ENCODE measurements around the gene TESPA1. TPM values are rescaled to one million over a fixed set of nuclear protein-coding genes. Genes with fewer than 3 reads are reported as not detected.

TESPA1 gene
- total RNA-seq, 1 donor from 2014 or later, result not detected

DNA sequence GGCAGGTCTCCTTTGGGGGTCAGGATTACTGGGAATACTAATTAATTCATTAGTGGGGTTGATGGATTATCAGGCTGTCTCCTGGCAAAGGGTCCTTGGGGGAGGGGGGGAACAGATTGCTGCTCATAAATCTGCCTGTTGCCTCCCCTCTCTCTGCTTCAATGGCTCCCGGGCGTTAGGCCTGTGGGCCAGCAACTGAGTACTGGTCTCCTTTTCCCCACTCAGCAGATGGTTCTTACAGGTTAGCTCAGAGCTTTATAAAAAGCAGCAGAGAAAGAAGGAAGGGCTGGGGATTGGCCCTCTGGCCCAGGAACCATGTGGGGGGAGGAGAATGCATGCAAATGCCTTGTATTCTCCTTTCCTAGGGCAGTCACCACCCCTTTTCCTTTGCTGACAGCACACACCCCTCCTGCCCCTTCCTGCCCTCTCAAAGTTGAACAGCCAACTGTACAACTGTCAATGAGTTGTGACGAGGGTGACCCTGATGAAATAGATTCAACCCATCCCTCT is 32.9 kb upstream of the TESPA1 start:
- TF ChIP-seq, protein P1, sequence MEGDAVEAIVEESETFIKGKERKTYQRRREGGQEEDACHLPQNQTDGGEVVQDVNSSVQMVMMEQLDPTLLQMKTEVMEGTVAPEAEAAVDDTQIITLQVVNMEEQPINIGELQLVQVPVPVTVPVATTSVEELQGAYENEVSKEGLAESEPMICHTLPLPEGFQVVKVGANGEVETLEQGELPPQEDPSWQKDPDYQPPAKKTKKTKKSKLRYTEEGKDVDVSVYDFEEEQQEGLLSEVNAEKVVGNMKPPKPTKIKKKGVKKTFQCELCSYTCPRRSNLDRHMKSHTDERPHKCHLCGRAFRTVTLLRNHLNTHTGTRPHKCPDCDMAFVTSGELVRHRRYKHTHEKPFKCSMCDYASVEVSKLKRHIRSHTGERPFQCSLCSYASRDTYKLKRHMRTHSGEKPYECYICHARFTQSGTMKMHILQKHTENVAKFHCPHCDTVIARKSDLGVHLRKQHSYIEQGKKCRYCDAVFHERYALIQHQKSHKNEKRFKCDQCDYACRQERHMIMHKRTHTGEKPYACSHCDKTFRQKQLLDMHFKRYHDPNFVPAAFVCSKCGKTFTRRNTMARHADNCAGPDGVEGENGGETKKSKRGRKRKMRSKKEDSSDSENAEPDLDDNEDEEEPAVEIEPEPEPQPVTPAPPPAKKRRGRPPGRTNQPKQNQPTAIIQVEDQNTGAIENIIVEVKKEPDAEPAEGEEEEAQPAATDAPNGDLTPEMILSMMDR (conservative IDR thresholded peaks at IDR 0.05), result no peak
- no peaks in the 10 kb centered on the region for H3K36me3 Mint-ChIP-seq (ENCODE audit: low read depth)
- H3K27ac Mint-ChIP-seq (ENCODE audit: unreplicated experiment), result no peak overlapping the region
- H3K4me3 Mint-ChIP-seq, result no peak overlapping the region
- DNase-seq (ENCODE audit: low read depth, low spot score), result no peak
- H3K4me1 Mint-ChIP-seq, result peaks cover 14% of the 10 kb centered on the region
- peaks cover 53% of the 10 kb centered on the region for H3K27me3 Mint-ChIP-seq (ENCODE audit: low read depth)
- H3K9me3 Mint-ChIP-seq, result peaks cover 2% of the 10 kb centered on the region

DNA sequence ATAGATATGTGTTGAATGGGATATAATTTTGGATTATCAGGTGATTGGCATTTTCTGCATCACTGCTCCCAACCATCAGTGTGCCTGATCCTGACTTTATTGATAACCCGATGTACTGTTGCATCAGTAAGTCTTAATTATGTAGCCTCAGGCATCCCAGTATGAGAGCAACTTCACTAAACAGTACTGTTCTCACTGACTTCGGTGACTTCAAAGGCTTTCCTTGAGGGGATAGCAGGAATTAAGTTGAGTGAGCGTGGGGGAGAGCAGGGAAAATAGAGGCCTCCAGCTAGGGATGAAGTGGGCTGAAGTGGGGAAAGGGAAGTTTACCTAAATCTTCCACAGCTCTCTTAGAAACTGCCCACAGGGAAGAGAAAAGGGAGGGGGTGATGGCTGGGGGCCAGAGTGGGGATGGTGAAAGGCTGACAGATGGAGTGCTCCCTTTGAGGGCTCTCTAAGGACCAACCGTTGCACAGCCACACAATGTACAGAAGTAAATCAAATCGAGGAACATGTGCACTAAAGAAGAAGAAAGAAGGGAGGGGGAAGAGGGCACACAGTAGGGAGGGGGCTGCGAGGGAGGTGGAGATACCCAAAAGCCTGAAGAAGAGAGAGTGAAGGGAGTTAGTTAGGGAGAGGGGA is 24.5 kb upstream of the TESPA1 start:
- Mint-ChIP-seq H3K36me3 (ENCODE audit: low read depth) (no peaks in the 10 kb centered on the region), H3K4me3 (no peak overlapping the region), H3K27me3 (ENCODE audit: low read depth) (peaks cover 3% of the 10 kb centered on the region), H3K4me1 (peaks cover 14% of the 10 kb centered on the region), H3K9me3 (peaks cover 4% of the 10 kb centered on the region), H3K27ac (ENCODE audit: unreplicated experiment) (peak overlapping the region; percentile 16)
- TF ChIP-seq, protein P1 (conservative IDR thresholded peaks at IDR 0.05), result no peak
- DNase-seq (ENCODE audit: low read depth, low spot score), result no peak

DNA sequence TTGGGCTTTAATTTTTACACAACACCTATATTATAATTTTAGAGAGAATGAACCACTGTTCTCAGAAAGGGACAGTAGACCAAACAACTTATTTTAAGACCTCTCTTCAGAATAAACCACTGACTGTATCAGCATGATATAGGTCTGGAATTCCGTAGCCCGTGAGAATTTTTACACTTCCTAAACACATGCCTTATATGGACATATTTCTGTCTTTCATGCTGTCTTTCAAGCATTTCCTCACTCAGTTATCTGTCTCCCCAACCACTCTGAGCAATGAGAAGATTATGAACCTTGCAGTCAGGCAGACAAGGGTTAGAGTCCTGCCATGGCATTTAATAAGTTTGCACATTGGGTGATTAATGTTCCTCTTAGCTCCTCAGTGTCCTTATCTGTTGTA is 17.8 kb upstream of the TESPA1 start:
- TF ChIP-seq, protein P1 (conservative IDR thresholded peaks at IDR 0.05), result no peak
- H3K9me3 Mint-ChIP-seq, result peaks cover 4% of the 10 kb centered on the region

DNA sequence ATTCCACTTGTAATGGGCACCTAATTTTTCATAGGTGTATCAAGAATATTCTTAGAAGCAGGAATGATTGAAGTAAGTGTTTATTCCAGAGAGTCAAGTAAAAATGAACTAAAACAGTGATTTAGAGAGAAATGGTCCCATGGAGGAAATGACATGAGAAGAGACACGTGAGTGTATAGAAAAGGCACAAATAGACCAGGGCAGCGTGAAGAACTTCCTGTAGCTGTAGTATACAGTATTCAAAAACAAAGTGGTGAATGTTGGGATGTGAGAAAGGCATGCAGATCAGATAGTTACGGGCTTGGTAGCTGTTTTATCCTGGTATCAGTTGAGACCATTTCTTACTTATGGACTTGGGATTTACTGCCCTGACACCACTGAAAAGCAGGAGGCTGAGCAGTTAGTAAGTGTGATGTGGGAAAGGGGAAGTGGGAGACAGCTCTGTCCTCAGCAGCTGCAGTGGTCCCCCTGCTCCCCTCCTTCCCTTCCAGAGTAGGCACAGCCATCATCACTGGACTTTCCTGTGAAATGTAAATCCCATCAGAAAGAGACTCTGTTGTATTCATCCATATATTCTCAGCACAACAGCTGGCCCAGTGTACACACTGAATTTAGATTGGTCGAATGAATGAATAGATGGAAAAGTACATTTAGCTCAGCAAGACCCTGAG is 16.8 kb upstream of the TESPA1 start:
- peaks cover 8% of the 10 kb centered on the region for H3K27me3 Mint-ChIP-seq (ENCODE audit: low read depth)
- no peaks in the 10 kb centered on the region for H3K36me3 Mint-ChIP-seq (ENCODE audit: low read depth)
- H3K4me1 Mint-ChIP-seq, result peaks cover 11% of the 10 kb centered on the region
- H3K27ac Mint-ChIP-seq (ENCODE audit: unreplicated experiment), result no peak overlapping the region
- H3K4me3 Mint-ChIP-seq, result no peak overlapping the region
- H3K9me3 Mint-ChIP-seq, result peaks cover 4% of the 10 kb centered on the region
- DNase-seq (ENCODE audit: low read depth, low spot score), result no peak
- TF ChIP-seq, protein P1 (conservative IDR thresholded peaks at IDR 0.05), result no peak

More for the DNA sequence above, 17.8 kb upstream of the TESPA1 start:
- no peaks in the 10 kb centered on the region for H3K36me3 Mint-ChIP-seq (ENCODE audit: low read depth)
- H3K4me3 Mint-ChIP-seq, result no peak overlapping the region
- peaks cover 8% of the 10 kb centered on the region for H3K27me3 Mint-ChIP-seq (ENCODE audit: low read depth)
- peaks cover 11% of the 10 kb centered on the region for H3K4me1 Mint-ChIP-seq
- no peak overlapping the region for H3K27ac Mint-ChIP-seq (ENCODE audit: unreplicated experiment)
- DNase-seq (ENCODE audit: low read depth, low spot score), result no peak

DNA sequence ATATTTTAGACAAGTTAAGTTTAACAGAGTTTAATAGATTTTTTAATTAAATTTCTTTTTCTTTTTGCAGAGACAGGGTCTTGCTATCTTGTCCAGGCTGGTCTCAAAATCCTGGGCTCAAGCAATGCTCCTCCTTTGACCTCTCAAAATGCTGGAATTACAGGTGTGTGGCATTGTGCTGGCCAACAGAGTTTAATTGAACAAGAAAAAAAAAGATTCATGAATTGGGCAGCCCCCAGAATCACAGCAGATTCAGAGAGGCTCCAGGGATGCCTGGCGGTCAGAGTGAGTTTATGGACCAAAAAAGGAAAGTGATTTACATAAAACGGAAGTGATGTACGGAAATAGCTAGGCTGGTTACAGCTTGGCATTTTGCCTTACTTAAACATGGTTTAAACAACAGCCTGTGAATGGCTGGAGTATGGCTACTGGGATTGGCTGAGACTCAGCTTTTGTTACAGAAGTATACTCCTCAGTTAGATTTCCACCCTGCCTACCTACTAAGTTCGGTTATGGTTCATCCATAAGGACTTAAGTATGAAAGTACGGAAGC is 14.5 kb upstream of the TESPA1 start:
- Mint-ChIP-seq H3K4me1 (peaks cover 11% of the 10 kb centered on the region), H3K36me3 (ENCODE audit: low read depth) (no peaks in the 10 kb centered on the region), H3K27ac (ENCODE audit: unreplicated experiment) (no peak overlapping the region), H3K9me3 (no peaks in the 10 kb centered on the region), H3K27me3 (ENCODE audit: low read depth) (peaks cover 7% of the 10 kb centered on the region), H3K4me3 (no peak overlapping the region)
- TF ChIP-seq, protein P1 (conservative IDR thresholded peaks at IDR 0.05), result no peak
- DNase-seq (ENCODE audit: low read depth, low spot score), result no peak

All from neural crest cell (in vitro differentiated cells).